Common myeloid progenitor, CD34-positive (primary cell): Measurements from ENCODE around the gene RFX1.
A peak's percentile ranks its signal among the peaks of the same experiment; 100 is the strongest.
"Not testable (repeated sequence)": the region's sequence is repeated elsewhere in the genome, so short reads cannot be mapped to it uniquely, and the experiment has no call there.

ENCODE experiments used
- CTCF ChIA-PET: fragments of 350-600 bp; sonication (Branson Sonifier 250); formaldehyde crosslinking; loops from one replicate; lab custom pipeline; 2021; ENCODE audit warnings: antibody characterized with exemption; lab: Charles Lee
- POLR2A ChIA-PET: fragments of 350-600 bp; sonication (Branson Sonifier 250); formaldehyde crosslinking; loops from one replicate; lab custom pipeline; 2021; ENCODE audit warnings: antibody characterized with exemption; lab: Charles Lee
- DNase-seq, 3 donors: peaks; one replicate each; pipeline versions ENCODE4 v3.0.0 to v3.0.0-alpha.2; 2013
- H3K27ac ChIP-seq, 2 experiments: 1 replicate in 1 of 2; 2 replicates in 1 of 2; pipeline ENCODE4 v1.7.0; 2013; ENCODE audit warnings: inconsistent platforms in 2 of 2, low read length in 2 of 2, mild to moderate bottlenecking in 2 of 2, low read depth in 1 of 2, moderate library complexity in 1 of 2; ENCODE audit not compliant: severe bottlenecking in 2 of 2, insufficient read depth in 1 of 2, poor library complexity in 1 of 2
- H3K27me3 ChIP-seq, 5 experiments: replicated peaks in 2 of 5; 1 replicate in 3 of 5; 2 replicates in 2 of 5; pipeline versions ENCODE4 v1.6.1 to v1.7.0; 2013; ENCODE audit warnings: low read length in 4 of 5, mild to moderate bottlenecking in 2 of 5, moderate library complexity in 2 of 5, inconsistent platforms in 1 of 5; ENCODE audit not compliant: insufficient read depth in 5 of 5, control insufficient read depth in 4 of 5
- H3K36me3 ChIP-seq, 4 experiments: 1 replicate in 2 of 4; 2 replicates in 2 of 4; pipeline versions ENCODE4 v1.6.1 to v1.7.0; 2013; ENCODE audit warnings: low read length in 3 of 4, control low read depth in 1 of 4, mild to moderate bottlenecking in 1 of 4; ENCODE audit not compliant: control insufficient read depth in 4 of 4, insufficient read depth in 4 of 4
- H3K4me1 ChIP-seq, 4 experiments: 1 replicate in 3 of 4; 2 replicates in 1 of 4; pipeline versions ENCODE4 v1.6.1 to v1.7.1; 2013; ENCODE audit warnings: low read length in 3 of 4, mild to moderate bottlenecking in 3 of 4, control low read depth in 1 of 4, inconsistent platforms in 1 of 4, moderate library complexity in 1 of 4; ENCODE audit not compliant: control insufficient read depth in 4 of 4, insufficient read depth in 4 of 4; ENCODE audit errors: control extremely low read depth in 1 of 4
- H3K4me3 ChIP-seq, 7 experiments: 1 replicate in 4 of 7; 2 replicates in 3 of 7; pipeline versions ENCODE4 v1.5.1 to v1.7.0; 2013; ENCODE audit warnings: mild to moderate bottlenecking in 7 of 7, low read length in 6 of 7, moderate library complexity in 6 of 7, inconsistent platforms in 2 of 7, low read depth in 2 of 7, control low read depth in 1 of 7; ENCODE audit not compliant: insufficient read depth in 4 of 7, control insufficient read depth in 1 of 7; ENCODE audit errors: extremely low read depth in 1 of 7
- H3K9me3 ChIP-seq, 5 experiments: 1 replicate in 4 of 5; 2 replicates in 1 of 5; pipeline versions ENCODE4 v1.6.1 to v1.7.1; 2013; ENCODE audit warnings: low read length in 4 of 5, mild to moderate bottlenecking in 2 of 5, inconsistent platforms in 1 of 5, low read depth in 1 of 5, moderate library complexity in 1 of 5; ENCODE audit not compliant: control insufficient read depth in 4 of 5, insufficient read depth in 2 of 5; ENCODE audit errors: control extremely low read depth in 1 of 5
- WGBS: methylation state at CpG from one replicate; pipeline ENCODE4 v1.1.5; 2013; ENCODE audit not compliant: insufficient coverage; 5-methylcytosine and 5-hydroxymethylcytosine counted together

The RFX1 gene

DNA sequence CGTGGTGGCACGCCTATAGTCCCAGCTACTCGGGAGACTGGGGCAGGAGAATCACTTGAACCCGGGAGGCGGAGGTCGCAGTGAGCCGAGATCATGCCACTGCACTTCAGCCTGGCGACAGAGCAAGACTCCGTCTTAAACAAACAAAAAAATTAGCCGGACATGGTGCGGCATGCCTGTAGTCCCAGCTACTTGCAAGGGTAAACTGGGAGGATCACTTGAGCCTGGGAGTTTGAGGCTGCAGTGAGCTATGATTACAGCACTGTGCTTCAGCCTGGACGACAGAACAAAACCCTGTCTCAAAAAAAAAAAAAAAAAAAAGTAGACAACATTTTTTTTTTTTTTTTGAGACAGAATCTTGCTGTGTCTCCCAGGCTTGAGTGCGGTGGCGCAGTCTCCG is 34.3 kb downstream of the RFX1 start:
- H3K27ac ChIP-seq, POLR2A ChIA-PET, H3K4me3 ChIP-seq, DNase-seq, H3K4me1 ChIP-seq, H3K9me3 ChIP-seq, H3K27me3 ChIP-seq: not testable (repeated sequence)
- 95% methylated on average over 10 of the region's 15 CpGs for WGBS
- peaks cover 8 to 62% (median 42%) of the 10 kb centered on the region in 4 experiments for H3K36me3 ChIP-seq
- CTCF ChIA-PET: interaction anchor here (1.0 to 1.4 kb wide), 5 partner anchors 11 to 90 kb away, joined by 3 to 4 read pairs (median 4); no protein-coding TSS in a partner anchor

DNA sequence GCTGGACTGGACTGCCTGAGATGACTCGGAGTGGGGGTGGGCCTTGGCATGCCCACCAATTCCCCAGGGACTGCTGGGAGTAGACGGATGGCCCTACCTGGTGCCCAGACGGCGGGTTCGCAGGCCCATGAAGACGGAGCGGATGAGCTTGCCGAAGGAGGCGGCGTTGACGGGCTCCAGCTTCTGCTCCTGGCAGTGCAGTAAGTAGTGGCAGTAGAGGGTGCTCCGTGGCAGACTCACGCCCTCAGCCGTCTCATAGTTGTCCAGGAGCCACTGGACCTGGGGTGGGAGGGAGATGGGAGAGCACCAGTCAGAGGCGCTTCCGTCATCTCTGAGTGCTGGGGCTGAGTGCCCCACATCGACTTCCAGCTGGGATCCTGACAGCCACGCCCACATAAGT is 36.2 kb downstream of the RFX1 start:
- no peaks in the 10 kb centered on the region for H3K9me3 ChIP-seq
- no peak for DNase-seq
- no peaks in the 10 kb centered on the region for H3K4me1 ChIP-seq
- ChIA-PET CTCF (interaction anchor here (1.0 to 1.4 kb wide), 4 partner anchors 10 to 91 kb away, joined by 3 to 6 read pairs (median 4); no protein-coding TSS in a partner anchor), POLR2A (no interaction called here)
- H3K27me3 ChIP-seq: no peaks in the 10 kb centered on the region
- WGBS: 94% methylated on average over 17 of the region's 18 CpGs
- no peak overlapping the region for H3K4me3 ChIP-seq
- no peak overlapping the region for H3K27ac ChIP-seq
- H3K36me3 ChIP-seq: peaks cover 8 to 71% (median 54%) of the 10 kb centered on the region in 4 experiments

- Histone ChIP-seq H3K36me3 (peaks cover 11 to 70% (median 53%) of the 10 kb centered on the region in 4 experiments), H3K27ac (no peak overlapping the region), H3K4me3 (no peak overlapping the region), H3K27me3 (no peaks in the 10 kb centered on the region), H3K4me1 (no peaks in the 10 kb centered on the region), H3K9me3 (no peaks in the 10 kb centered on the region)
- WGBS: 98% methylated on average over 18 of the region's 18 CpGs
- CTCF ChIA-PET: interaction anchor here (0.7 to 1.2 kb wide), 3 partner anchors 9 to 73 kb away, joined by 3 to 5 read pairs (median 4); no protein-coding TSS in a partner anchor
- POLR2A ChIA-PET: no interaction called here
- no peak for DNase-seq
These were observed 37.1 kb downstream of the RFX1 start for GRCh38 chr19:13968999-13969398.

DNA sequence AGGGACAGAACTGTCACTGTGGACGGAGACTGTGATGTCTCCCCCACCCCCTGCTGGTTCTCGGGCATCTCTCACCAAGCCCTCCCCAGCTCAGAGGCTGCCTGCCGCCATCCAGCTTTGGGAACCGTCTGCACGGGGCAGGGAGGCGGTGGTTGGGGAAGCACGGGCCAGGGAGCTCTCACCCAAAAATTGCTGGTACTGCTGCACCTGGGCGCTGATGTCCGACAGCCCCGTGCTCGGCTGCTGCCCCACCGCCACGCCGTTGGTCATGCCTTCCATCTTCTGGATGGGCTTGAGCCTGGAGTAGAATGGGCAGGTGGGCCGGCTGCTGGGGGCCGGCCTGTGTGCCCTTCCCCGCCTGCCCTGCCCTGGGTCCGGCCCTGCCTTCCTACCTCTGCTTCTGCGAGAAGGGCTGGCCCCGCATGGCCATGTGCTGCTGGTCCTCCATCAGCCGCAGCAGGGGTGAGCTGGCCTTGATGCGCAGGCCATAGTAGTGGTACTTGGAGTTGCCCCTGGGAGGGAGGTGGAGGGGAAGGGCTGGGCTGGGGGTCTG is 37.7 kb downstream of the RFX1 start:
- Histone ChIP-seq H3K4me1 (no peaks in the 10 kb centered on the region), H3K27ac (no peak overlapping the region), H3K27me3 (no peaks in the 10 kb centered on the region), H3K9me3 (no peaks in the 10 kb centered on the region), H3K36me3 (peaks cover 11 to 70% (median 54%) of the 10 kb centered on the region in 4 experiments), H3K4me3 (no peak overlapping the region)
- WGBS: 95% methylated on average over 14 of the region's 22 CpGs
- CTCF ChIA-PET: interaction anchor here (0.6 to 1.1 kb wide), 5 partner anchors 9 to 74 kb away, joined by 3 to 5 read pairs (median 3); no protein-coding TSS in a partner anchor
- DNase-seq: no peak
- POLR2A ChIA-PET: interaction anchor here (0.8 kb wide), 1 partner anchor 18 kb away, joined by 3 read pairs; no protein-coding TSS in a partner anchor

GRCh38 chr19:13967206-13967605 is 38.9 kb downstream of the RFX1 start:
- H3K4me3 ChIP-seq, H3K27ac ChIP-seq, H3K4me1 ChIP-seq, POLR2A ChIA-PET, DNase-seq, CTCF ChIA-PET, H3K27me3 ChIP-seq, H3K9me3 ChIP-seq: not testable (repeated sequence)
- peaks cover 11 to 69% (median 54%) of the 10 kb centered on the region in 4 experiments for H3K36me3 ChIP-seq
- 97% methylated on average over 8 of the region's 8 CpGs for WGBS

DNA sequence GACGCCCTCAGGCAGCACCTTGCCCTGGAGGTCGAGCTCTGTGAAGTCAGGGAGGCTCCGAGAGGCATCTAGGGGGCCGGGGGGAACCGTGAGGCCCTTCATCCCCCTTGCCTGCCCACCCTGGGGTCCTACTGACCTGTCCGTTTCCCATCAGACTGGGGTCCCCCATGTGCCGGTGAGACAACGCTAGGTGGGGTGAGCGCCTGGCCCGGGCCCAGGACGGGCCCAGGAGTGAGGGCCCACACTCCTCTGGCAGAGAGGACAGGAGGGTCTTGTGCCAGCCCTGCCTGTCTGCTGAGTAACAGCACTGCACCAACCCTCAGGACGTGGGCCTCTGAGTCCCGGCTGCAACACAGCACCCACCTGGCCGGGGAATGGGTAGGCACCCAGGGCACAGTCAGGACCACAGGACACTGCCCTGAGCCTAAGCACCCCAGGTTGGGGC is 39.4 kb downstream of the RFX1 start:
- no peak for DNase-seq
- H3K27ac ChIP-seq: no peak overlapping the region
- POLR2A ChIA-PET: no interaction called here

GRCh38 chr19:13965926-13966683 is 40.0 kb downstream of the RFX1 start:
- H3K36me3 ChIP-seq: peaks cover 11 to 76% (median 53%) of the 10 kb centered on the region in 4 experiments
- CTCF ChIA-PET: no interaction called here

More for the DNA sequence above, 39.4 kb downstream of the RFX1 start:
- CTCF ChIA-PET: no interaction called here
- Histone ChIP-seq H3K9me3 (no peaks in the 10 kb centered on the region), H3K4me1 (no peaks in the 10 kb centered on the region), H3K4me3 (no peak overlapping the region), H3K27me3 (no peaks in the 10 kb centered on the region), H3K36me3 (peaks cover 11 to 72% (median 55%) of the 10 kb centered on the region in 4 experiments)
- 98% methylated on average over 14 of the region's 14 CpGs for WGBS

More at GRCh38 chr19:13965926-13966683, 40.0 kb downstream of the RFX1 start:
- Histone ChIP-seq H3K27ac (peak overlapping the region in 1 of 2 experiments; percentile 25), H3K4me3 (no peak overlapping the region), H3K9me3 (no peaks in the 10 kb centered on the region), H3K27me3 (no peaks in the 10 kb centered on the region), H3K4me1 (no peaks in the 10 kb centered on the region)
- POLR2A ChIA-PET: no interaction called here
- 97% methylated on average over 18 of the region's 20 CpGs for WGBS
- no peak for DNase-seq
